HG03045 (cell line): ENCODE measurements around the gene CFHR2.

Experiments
- ATAC-seq: cut with Tn5 transposase; IDR thresholded peaks from one replicate; pipeline ENCODE4 v1.9.1; 2021; ENCODE audit warnings: mild to moderate bottlenecking, moderate library complexity; ENCODE audit not compliant: unreplicated experiment

The CFHR2 gene

DNA sequence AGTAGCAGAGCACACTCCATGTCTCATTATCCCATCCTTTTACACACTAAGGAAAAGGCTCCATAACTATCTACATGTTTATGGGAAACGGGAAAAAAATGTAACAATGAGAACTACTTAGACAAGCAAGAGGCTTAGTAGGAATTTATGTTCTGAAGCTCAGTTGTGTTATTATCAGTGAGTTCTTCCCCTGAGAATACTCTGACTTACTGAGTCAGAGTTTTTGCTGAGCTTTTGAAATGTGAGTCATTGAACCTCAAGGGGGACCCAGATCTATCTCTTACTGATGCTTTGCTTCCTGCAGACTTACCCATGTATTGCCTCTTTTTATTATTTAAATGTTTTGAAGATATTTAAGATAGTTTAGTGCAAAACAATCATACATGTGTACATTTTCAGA is 53.9 kb downstream of the CFHR2 start:
- no peak for ATAC-seq

DNA sequence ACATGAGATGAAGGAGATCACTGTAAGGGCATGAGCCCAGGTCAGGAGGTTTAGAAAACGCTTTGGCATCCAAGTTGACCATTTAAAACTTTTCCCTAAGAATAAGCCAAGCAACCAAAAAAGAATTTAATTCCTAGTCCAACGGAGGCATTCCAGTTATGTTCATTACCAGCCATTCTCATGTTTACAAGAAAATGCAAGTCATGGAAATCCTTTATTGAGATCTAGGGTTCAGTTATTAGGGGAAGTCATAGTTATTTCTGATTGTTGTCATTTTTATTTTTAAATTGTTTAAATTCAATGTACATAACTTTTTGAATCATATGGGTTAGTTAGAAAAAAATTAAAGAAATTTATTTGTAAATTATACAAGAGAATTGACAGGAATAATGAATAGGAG is 58.3 kb downstream of the CFHR2 start:
- no peak for ATAC-seq

DNA sequence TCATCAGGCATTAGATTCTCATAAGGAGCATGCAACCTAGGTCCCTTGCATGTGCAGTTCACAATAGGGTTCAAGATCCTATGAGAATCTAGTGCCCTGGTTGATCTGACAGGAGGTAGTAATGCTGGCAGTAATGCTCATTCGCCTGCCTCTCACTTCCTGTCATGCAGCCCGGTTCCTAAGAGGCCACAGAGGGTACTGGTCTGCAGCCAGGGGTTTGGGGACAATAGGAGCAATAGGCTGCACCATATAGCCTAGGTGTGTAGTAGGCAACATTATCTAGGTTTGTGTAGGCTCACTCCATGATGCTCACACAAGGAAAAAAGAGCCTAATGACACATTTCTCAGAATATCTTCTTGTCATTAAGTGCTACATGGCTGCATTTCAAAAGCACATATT is 59.6 kb downstream of the CFHR2 start:
- ATAC-seq: no peak

DNA sequence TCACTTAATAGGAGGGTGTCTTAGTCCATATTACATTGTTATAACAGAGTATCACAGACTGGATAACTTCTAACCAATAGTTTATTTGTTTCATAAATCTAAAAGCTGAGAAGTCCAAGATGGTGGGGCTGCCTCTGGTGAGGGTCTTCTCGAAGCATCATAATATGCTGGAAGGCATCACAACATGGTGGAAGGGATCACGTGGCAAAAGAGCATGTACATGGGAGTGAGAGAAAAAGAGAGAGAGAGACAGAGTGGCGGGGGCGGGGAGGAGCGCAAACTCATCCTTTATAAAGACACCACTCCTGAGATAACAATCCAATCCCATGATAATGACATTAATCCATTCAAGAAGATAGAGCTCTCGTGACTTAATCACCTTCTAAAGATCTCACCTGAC is 65.3 kb downstream of the CFHR2 start:
- no peak for ATAC-seq
